ENCODE results near the gene SLC39A7.

The SLC39A7 gene

DNA sequence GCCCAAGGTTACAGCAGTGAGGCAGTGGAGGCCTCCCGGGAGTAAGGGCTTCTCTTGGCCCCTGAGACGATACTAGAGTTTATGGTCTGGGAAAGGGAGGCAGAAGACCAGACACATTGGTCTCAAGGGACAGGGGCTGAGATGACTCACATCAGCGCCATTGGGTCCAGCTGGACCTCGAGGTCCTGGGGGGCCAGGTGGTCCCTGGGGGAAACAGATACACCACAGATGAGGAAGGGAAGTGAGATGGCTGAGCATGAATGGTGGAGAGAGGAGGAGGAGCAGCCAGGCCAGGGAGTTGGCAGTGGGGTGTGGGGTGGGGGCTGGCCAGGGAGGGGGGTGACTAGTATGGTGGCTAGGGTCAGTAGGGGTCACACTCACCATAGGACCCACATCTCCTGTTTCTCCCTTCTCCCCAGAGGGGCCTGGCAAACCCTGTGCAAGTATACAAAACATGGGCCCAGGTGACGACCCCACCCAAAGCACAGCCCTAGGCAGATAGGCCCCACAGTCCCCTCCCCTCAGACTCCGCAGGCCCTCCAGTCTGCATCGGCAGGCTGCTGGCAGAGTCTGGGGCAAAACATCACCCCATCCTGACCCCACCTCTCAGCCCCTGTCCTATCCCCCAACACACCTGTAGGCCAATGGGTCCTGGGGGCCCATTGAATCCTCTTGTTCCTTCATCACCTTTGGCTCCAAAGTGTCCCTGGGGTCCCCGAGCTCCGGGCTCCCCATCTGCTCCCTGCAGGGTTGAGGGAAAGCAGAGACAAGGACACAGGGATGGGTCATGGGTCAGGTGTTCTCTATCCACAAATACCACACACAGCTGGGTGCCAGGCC, 30.3 kb upstream of the SLC39A7 start:
- no peak for FAIRE-seq

GRCh38 chr6:33171016-33171879, 29.4 kb upstream of the SLC39A7 start:
- FAIRE-seq: no peak

DNA sequence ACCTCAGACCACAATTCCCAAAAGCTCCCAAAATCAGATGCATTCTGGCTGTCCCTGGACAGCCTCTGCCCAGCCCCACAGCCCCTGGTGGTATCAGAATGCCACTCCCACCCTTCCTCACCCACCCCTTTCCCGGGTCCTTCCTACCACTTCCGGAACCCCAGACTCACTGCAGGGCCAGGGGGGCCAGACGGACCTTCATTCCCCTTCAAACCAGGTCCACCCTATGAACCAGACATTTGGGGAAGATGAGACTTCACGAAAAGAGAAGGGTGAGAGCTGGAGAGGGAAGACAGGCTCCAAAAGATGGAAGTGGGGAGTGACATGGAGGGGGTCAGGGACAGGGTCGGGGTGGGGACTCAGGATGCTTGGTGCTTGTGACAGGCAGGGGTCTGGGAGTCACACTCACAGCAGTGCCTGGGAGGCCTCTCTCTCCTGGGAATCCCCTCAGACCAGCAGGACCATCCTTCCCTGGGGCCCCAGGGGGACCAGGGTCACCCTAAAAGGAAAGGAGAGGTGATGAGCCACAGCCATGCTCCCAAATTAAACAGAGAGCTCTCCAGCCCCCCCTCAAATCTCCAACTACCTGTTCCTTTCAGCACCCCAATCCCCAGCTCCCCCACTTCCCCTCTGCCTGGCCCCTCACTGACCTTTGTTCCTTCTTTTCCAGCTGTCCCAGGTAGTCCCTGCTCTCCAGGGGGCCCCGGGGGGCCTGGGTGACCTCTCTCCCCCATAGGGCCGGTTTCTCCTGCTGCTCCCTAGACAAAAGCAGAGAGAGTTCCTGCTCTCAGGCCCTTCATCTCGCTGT, 28.6 kb upstream of the SLC39A7 start:
- FAIRE-seq: no peak

DNA sequence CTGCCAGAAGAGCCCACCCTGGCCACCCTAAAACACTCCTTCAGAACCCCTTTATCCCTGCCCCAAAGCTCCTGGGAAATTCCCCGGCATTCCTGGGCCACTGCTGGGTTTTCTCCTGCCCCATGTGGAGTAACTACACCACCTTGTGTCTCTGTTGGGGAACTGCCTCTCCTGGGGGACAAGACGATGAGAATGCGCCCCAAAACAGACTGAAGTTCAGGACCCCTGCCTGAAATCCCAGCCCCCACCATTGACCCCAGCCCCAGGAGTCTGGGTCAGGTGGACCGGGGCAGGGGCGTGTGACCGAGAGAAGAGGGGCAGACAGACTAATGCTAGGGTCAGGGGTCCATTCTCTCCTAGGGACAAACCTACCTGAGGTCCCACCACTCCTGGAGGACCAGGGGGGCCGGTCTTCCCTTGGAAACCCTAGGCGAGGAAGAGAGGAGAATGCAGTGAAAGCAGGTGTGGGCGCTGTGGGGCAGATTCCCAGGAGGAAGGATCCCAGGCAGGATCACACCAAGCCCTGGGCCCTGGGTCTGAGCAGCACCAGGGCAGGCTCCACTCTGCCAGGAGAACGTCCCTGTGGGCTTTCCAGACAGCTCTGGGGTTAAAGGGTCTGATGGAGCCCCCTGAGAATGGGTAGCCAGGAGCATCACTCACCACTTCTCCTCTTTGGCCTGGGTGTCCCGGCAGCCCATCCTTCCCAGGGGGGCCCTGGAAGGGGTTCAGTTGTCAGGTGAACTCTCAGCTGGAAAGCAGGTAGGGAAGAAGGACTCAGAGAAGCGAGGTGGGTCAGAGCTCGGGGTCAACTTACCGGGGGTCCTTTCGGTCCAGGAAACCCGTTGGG, 27.8 kb upstream of the SLC39A7 start:
- FAIRE-seq: no peak

DNA sequence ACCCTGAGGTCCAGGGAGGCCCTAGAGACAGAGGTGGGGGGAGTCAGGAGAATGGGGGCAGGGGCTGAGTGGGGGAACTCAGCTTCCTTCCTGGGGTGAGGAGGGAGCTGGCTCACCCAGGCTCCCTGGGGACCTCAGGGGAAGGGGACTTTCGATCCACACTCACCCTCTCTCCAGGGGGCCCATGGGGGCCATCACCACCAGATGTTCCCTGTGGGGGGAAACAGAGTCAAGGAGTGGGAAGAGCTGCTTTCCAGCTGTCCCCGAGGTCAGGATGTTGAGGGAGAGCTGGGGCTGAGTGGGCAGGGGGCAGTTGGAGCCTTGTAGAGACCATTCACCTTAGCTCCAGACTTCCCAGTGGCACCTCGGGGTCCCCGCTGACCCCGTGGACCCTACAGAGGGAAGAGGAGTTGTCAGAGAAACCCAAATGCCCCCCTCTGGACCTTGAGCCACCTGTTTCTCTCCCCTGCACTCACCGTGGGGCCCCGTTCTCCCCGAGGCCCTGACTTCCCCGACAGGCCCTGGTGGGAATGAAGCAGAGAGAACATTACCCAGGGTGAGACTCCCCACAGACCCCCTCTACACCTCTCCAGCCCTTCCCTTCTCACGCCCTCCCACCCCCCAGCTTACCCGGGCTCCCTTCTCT, 27.0 kb upstream of the SLC39A7 start:
- FAIRE-seq: no peak

- no peak for FAIRE-seq
Observed at GRCh38 chr6:33174784-33175183, 25.9 kb upstream of the SLC39A7 start.

- no peak for FAIRE-seq
Observed at GRCh38 chr6:33175436-33176069, 25.1 kb upstream of the SLC39A7 start.

DNA sequence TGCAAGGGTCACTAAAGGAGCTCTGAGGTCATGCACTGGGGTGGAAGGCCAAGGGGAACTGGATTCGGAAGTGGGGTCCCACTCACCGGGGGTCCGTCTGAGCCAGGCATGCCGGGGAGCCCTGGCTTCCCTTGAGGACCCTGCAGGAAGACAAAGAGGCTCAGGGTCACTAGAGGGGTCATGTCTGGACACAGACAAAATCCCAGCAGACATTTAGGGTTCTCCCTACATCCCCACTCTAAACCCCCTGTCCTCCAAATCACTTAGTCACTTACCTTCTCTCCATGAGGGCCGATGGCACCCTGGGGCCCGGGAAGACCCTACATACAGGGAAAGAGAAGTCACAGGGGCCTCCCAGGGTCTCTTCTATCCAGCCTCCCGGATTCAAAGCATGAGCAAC, 23.8 kb upstream of the SLC39A7 start:
- no peak for FAIRE-seq

GRCh38 chr6:33177552-33178446, 22.9 kb upstream of the SLC39A7 start:
- FAIRE-seq: no peak

DNA sequence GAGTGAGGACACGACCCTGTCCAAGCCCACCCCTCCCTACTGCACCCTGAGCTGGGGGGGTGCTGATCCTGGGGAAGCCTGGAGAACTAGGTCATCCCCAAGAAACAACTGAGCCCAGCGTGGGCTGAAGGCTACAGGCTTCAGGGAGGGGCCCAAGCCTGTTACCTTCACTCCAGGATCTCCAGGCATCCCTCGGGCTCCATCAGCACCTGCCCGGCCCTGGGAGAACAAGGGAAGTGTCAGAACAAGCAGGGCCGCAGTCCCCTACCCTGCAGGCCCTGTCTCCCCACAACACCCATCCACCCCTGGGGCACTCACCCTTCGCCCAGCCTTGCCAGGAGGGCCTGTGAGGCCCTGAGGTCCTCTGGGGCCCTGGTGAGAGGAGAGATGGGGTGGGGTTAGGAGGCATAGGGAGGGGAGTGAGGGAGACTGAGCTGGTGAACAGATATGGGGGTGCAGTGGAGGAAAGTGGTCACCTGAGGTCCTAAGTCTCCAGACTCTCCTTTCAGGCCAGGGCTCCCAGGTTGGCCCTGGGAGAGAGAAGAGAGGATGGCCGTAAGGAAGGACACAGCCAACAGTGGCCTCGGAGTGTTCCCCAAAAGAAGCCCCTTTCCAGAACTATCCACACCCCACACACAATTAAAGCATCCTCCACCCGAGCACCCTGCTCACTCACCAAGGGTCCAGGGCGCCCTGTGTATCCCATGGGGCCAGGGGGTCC, 21.8 kb upstream of the SLC39A7 start:
- no peak for FAIRE-seq

GRCh38 chr6:33181141-33181540, 19.5 kb upstream of the SLC39A7 start:
- FAIRE-seq: no peak

DNA sequence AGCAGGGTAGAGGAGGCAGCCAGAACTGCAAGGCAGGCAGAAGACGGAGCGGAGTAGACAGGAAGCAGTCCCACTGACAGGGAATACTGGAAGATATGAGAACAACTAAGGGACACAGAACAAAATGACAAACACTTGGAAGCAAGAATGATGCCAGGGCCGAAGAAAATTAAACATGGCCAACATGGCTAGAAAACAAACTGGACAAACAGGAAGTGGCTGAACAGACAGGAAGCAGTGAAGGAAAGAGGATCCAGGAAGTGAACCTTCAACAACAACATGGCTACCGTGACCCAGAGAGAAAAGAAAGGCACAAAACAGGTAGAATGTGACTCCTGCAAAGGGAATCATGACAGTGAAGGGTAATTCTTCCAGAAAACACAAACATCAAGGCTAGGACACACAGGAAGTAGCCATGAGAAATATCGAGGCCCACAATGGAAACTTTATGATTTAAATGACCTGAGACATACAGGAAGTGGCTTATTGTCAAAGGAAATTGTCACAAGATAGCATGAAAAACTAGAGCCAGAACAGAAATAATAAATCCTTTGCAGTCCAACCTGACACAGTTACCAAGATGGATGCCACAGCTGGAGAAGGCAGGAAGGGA, 17.5 kb upstream of the SLC39A7 start:
- no peak for FAIRE-seq

DNA sequence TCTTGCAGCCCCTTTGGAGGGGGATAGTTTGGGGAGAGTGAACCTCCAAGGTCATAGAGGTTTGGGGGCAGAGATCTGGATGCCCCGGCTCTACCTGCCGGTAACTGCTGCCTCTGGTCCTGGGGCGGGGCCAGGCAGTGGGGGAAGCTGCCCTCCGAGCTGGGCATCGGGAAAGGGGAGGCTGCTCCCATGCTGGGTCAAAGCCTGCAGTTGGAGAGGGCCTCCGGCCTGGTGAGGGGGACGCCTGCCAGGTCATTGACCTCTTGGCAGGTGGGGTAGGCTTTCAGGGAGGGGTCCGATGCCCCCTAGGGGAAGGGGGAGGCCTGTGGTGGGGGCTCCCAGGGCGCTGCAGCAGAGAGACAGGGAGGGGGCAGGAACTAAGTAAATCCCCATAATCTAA, 15.5 kb upstream of the SLC39A7 start:
- no peak for FAIRE-seq

GRCh38 chr6:33185654-33186187, 14.9 kb upstream of the SLC39A7 start:
- no peak for FAIRE-seq

DNA sequence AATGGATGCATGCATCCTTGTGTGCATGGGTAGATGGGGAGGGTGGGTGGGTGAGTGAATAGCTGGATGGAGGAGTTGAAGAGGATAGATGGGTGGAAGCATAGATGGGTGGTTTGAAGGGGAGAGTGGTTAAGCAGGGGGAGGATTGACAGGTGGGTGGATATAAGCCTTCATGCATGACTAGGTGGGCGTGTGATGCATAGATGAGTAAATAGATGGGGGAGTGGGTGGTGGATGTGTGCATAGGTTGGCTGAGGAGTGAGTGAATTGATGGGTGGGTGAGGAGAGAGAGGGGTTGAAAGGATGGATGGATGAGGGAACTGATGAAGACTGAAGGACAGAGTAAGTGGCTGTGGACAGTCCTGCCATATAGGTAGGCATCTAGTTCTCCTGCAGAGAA, 12.9 kb upstream of the SLC39A7 start:
- no peak for FAIRE-seq

DNA sequence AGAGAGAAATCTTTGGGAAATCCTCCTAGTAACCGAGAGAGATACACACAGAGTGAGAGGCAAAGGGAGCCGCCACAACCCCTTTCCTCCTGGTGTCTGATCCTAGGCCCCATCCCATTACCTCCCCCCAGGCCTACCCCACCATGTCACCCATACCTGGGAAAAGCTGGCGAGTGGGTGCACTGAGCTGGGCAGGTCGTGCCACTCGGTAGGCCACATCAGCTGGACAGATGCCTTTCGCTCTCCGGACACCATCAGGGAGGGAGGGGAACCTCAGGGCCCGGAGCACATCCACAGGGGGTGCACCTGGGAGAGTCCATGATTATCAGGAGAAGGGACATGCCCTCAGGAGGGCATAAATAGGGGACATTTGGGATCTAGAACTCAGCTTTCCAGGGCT, 11.5 kb upstream of the SLC39A7 start:
- no peak for FAIRE-seq

- FAIRE-seq: no peak
Observed at GRCh38 chr6:33189625-33190448, 10.8 kb upstream of the SLC39A7 start.

All from endometrium (tissue), 2 donors.